ENCODE measurements around the gene ATIC.

Gene ATIC

DNA sequence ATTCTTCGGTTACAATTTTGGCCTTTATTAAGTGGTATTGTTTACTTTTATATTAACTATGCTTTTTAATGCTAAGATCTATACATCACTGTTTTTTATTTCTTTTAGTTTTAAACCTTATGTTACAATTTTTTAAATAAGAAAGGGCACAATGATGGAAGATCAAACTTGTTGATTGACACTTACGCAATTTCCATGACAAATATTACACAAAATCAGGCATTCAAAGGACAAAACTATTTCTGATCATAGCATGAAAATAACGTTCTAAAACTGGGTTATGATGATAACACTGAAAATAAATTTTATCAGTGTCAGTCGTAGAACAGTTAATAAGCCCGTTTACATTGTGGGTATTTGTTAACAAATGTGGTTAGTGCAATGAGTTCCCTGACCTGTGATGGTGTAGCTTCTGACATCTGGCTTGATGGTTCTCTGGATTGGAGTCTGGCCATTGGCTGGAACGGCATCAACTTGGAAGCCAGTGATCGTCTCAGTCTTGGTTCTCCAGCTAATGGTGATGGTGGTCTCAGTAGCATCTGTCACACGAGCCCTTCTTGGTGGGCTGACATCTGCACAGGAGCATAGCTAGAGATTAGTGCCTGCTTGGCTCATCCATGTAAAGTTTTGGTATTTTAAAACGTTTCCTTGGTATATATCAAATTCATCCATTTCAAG, 64.4 kb downstream of the ATIC start:
- no peak for DNase-seq (ENCODE audit: low spot score)

DNA sequence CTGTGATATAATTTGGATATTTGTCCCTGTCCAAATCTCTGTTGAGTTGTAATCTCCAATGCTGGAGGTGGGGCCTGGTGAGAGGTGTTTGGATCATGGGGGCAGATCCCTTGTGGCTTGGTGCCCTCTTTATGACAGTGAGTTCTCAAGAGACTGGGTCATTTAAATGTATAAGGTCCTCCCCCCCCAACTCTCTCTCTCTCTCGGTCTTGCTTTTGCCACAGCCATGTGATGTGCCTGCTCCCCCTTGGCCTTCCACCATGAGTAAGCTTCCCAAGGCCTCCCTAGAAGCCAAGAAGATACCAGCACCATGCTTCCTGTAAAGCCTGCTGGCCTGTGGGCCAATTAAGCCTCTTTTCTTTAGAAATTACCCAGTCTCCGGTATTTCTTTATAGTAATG, 65.4 kb downstream of the ATIC start:
- DNase-seq (ENCODE audit: low spot score) = no peak

DNA sequence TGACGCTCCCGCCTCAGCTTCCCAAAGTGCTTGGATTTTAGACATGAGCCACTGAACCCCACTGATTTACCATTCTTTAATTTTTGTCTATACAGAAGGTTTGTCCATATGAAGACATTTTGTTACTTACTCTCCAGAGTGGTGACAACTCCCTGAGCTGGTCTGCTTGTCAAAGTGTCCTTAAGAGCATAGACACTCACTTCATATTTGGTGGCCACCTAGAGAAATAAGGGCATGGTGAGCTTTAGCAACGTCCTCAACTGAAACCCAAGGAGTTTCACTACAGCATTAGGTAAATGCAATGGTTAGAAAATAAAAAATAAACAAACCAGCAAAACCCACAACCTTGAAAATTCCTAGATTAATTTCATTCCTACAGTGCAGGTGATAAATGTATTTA, 66.2 kb downstream of the ATIC start:
- no peak for DNase-seq (ENCODE audit: low spot score)

DNA sequence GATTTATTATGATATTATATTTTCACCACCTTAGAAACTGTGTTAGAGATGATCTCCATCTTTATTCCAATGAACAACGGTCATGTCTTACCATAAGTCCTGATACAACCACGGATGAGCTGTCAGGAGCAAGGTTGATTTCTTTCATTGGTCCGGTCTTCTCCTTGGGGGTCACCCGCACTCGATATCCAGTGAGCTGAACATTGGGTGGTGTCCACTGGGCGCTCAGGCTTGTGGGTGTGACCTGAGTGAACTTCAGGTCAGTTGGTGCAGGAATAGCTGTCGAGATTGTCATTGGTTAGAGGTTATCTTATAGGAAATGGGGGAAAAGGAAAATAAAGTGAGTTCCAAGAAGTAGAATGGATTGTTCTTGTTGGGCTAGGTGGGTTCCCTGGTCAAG, 67.2 kb downstream of the ATIC start:
- no peak for DNase-seq (ENCODE audit: low spot score)

DNA sequence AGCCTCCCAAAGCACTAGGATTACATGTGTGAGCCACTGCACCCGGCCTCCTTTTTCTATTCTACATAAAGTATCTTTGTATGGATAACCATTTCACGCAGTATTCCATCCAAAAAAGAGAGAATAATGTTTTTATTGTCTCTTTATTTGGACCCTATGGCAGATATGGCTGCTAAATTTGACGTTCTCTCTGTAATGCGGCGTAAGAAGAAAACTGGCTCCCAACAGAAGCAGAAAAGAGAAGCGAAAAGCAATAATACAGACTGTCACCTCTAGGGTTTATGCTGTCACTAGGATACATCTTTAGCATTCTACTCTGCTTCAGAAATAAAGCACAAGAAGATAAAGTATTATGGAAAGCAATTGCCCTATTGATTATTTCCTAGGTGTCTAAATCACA, 68.1 kb downstream of the ATIC start:
- no peak for DNase-seq (ENCODE audit: low spot score)

DNA sequence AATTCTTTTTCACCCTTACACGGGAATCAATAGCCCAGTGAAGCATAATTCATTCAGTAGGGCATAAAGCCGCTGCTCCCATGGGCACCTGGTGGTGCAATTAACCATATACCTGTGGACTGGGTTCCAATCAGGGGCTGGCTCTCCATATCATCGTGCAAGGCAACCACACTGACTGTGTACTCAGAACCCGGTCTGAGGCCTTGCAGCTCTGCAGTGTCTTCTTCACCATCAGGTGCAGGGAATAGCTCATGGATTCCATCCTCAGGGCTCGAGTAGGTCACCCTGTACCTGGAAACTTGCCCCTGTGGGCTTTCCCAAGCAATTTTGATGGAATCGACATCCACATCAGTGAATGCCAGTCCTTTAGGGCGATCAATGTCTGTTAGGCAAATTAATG, 68.8 kb downstream of the ATIC start:
- no peak for DNase-seq (ENCODE audit: low spot score)

DNA sequence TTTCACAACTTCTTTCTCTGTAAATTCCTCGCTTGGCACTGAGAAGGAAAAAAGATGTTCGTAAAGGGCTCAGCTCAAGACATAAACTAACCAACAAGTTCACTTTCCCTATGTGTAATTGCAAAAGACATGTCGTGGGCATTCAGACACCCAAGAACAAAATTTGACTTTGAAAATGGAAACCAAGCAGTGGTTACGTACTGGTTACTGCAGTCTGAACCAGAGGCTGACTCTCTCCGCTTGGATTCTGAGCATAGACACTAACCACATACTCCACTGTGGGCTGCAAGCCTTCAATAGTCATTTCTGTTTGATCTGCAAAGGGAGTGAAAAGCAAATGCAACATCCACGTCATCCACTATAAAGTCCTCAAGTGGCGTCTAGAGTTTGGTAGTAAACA, 70.2 kb downstream of the ATIC start:
- no peak for DNase-seq (ENCODE audit: low spot score)

DNA sequence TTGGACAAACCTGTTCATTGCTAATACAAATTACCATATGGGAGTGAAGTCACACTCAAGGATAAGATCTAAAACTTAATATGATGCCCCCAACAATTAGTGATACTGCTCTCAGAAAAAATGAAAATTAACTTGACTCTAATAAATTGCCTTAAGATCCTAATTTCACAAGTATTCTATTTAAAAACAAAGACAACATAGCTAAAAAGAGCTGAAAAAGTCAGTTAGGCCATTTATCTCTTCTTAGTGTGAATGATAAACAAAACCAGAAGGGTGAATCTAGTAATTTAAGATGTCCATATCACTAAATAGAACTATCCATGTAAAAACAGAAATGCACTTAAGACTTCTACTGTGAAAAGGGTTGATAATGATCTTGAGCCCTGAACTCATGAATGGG, 70.6 kb downstream of the ATIC start:
- no peak for DNase-seq (ENCODE audit: low spot score)

DNA sequence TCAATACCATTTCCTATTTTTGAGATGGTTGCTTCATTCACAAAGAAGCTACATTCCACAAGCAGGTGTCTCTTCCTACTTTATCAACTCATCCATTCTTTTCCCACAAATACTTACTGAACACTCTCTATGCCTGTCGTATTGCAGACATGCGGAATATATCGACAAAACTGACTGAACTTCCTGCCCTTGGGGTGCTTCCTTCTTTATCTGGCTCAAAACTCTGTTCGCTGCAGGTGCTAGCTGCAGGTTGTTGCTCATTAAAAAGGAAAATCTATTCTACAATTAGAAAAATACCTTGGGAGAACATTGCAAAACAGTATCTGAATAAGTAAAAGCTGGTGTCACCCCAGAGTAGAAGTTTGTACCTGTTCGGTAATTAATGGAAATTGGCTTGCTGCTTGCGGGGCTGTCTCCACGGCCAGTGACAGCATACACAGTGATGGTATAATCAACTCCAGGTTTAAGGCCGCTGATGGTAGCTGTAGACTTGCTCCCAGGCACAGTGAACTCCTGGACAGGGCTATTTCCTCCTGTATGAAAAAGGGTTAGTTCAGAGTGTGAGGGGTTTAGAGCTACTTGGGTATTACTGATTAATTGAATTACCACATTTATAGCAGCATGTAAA, 71.9 kb downstream of the ATIC start:
- DNase-seq (ENCODE audit: low spot score) = no peak

DNA sequence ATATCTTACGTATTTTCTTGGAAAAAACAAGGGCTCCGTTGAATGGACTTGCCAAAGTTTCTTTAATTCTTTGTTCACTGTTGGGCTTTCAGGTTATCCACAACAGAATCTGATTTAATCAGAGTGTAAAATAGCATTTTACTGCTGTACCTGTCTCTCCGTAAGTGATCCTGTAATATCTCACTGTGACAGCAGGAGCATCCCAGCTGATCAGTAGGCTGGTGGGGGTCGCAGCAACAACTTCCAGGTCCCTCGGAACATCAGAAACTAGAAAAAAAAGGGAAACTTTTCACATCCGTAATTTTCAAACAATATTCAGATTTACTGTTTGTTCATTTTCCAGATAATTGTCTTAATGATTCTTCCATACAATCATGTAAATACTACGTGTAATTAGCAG, 72.9 kb downstream of the ATIC start:
- no peak for DNase-seq (ENCODE audit: low spot score)

DNA sequence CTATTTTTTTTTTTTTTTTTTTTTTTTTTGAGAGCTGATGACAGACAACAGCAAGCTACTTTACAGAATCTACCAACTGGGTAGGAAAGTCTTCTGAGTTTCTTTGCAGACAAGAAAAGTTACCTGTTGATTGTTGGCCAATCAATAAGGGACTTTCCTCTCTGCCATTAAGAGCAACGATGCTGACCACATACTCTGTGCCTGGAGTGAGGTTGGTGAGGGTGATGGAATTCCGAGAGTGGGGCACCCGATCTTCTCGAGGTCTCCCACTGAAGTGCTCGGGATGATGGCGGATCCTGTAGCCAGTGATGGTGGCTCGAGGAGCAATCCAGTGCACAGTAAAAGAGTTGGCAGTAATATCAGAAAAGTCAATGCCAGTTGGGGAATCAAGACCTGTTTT, 74.7 kb downstream of the ATIC start:
- no peak for DNase-seq (ENCODE audit: low spot score)

DNA sequence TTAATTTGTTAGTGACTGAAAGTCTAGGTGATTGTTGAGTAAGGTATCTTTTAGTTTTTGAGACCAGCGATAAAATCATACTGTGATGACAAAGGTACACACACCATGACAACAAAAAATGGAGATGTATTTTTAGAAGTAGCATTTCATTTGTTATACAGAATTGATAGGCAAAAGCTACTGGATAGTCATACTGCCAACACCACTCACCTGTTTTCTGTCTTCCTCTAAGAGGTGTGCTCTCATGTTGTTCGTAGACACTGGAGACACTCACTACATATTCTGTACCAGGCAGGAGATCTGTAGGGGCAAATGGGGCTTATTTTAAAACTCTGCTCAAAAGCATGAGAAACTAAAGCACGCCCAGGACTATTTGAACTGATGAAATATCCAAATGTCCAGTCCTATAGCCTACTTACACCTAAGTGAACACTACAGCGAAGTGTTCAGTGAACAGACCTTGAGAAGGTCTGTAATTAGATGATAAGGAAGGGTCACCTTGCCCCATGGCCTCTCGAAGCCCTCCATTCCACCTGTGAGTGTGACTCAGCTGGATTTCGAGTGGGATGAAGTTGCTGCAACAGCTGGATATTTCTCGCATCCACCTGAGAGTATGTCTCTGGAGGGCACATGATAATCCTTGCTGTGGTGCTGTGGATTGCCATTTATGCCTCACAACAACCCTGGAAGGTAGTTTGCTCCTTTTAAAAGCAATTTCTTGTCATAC, 76.3 kb downstream of the ATIC start:
- DNase-seq (ENCODE audit: low spot score) = no peak

DNA sequence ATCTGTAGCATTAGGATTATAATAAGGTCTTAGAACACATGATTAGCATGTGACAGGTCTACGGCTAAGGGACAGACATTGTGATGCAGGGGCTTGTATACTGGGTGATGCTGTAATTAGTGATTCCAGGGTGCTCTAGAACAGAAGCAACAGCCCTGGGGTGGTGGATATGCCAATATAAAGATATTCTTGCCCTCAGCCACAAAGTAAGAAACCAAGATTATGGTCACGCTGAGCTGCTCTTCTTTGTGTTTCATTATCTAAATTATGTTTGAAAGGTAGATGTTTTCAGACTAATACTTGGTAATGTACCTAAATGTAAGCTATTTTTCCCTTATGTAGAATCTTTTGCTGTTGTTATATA, 78.7 kb downstream of the ATIC start:
- DNase-seq (ENCODE audit: low spot score) = no peak

DNA sequence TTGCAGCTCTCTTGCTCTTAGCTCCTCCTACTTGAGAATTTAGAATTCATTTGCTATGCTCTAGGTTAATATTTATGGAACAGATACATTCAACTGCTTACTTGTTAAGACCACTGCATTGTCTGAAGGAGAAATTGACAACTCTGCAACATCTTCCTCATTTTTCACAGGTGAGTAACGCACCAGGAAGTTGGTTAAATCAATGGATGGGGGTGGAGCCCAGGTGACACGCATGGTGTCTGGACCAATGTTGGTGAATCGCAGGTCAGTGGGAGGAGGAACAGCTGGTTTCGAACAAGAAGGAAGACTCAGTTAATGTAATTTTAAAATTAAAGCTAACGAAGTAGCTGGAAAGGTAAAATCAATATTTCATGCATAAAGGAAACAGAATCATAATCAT, 79.7 kb downstream of the ATIC start:
- DNase-seq (ENCODE audit: low spot score) = no peak

DNA sequence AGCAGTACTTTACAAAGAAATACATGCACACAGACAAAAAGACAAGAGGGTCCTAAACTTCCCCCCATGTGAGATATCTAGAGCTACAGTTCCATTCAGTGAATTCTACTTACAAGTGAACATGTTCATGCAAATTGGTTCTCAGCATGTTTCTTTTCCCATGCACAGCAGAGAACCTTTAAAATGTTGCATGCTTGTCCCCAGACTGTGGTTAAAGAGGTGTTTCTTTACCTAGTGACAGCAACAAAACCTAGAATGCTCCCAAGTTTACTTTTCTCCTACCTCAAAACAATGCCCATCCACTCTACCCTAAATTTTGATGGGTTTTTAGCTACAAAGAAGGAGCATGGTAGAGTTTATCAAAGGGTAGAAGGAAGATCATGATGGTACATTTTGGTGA, 80.3 kb downstream of the ATIC start:
- DNase-seq (ENCODE audit: low spot score) = no peak

DNA sequence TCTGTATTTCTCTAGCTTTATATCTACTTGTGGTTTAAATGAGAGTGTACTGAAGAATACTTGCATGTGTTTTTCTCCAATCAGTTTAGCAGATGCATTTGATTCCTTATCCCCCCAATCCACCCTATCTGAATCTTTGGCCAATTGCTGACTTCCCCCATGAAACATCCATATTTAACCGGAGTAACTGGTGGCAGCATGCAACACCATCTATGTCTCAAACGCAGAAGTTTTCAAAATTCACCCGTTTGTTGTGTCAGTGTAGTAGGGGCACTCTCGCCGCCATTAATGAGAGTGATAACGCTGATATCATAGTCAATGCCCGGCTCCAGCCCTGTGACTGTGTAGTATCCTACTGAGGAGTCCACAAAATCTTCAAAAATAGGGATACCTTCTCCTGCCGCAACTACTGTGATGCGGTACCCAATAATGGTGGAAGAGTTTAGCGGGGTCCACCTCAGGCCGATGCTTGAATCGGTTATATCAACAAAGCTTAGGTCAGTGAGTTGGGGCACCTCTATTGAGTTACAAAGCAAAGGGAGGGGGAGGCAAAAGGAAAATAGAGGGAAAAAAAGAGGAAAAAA, 80.9 kb downstream of the ATIC start:
- no peak for DNase-seq (ENCODE audit: low spot score)

DNA sequence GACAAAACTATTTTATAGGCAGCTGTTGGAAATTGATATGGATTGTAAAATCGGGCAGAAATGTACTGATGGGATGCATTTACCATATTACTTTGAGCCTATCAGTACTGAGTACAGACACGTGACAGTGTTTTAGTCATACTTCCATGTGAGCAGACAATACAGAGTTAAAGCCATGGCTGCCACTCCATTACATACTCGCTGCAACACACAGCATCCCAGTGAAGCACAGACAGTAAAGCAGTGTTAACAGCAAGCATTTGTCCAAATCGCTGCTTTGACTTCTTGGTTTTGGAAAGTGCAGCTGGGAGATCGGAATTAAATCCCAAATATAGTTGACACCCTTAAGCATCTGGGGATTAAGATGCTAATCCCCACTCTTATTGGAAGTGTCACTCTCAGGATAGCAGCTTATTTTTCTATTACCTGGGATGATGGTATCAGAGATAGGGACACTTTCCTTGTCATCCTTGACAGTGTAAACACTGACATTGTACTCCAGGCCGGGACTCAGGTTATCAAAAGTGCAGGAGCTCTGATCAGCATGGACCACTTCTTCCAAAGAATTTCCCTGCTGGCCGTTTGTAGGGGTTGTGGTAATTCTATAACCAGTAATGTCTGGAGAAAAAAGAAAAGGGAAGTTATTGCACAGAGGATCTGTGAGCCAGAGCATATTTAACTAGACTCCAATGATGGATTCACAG, 82.4 kb downstream of the ATIC start:
- DNase-seq (ENCODE audit: low spot score) = no peak

DNA sequence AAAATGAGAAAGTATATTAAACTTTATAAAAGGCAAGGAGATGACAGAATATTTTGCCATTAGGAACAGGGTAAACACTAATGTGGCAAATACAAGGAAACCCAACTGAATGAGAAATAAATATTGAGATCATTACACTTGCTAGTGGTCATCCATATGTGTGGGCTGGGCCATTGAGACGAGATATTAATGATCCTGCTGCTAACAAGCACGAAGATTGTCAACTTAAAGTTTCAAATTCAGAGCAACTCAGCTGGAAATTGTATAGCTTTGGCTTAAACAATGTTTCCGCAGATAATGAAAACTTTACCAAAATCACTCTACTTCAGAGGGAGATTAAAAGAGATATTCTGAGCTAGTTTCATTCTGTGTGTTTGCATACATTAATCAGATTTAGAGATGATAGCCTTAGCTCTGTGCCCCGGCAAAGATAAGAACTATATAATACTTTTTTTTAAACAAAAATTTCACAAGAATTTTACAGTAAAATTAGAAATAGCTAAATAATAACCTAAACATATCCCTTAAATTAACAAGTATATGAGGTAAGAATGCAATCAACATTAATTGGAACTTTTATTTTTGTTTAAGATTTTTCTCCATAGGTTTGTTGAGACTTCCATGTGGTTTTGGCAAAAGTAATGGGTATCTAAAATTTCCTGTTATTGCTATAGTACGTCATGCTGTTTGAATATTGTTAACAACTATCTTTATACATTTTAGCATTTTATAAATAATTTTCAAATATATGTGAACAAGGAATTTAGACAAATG, 84.0 kb downstream of the ATIC start:
- DNase-seq (ENCODE audit: low spot score) = no peak

DNA sequence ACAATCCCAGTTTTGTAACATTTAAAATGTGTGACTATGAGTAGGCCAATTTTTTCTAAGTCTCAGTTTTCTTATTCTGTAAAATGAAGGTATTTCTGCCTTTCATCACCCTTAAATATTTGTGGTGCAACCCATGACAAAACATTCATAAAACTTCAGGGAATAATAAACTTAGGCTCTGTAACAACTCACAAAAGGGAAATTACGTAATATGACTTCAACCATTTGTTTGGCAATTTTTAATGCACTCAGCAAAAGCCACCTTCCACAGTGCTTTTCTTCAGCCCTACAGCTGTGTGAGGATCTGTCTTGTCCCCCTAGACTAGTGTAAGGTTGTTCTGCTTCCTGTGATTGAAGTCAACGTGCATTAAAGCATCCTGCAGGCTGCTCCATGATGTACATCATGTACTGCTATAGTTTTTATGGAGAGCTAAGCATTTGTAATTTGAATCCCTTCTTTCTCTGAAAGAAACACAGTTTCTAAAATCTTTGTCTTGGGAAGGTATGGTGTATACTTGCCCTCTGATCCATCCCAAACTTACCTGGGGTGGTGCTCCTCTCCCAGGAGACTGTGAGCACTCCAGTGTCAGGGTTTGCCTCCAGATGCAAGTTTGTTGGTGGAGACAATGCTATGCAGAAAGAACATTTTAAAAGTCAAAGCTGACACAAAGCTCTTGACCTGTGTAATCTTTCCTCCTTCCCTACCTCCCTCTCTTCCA, 84.9 kb downstream of the ATIC start:
- peak; percentile 37 for DNase-seq (ENCODE audit: low spot score)

DNA sequence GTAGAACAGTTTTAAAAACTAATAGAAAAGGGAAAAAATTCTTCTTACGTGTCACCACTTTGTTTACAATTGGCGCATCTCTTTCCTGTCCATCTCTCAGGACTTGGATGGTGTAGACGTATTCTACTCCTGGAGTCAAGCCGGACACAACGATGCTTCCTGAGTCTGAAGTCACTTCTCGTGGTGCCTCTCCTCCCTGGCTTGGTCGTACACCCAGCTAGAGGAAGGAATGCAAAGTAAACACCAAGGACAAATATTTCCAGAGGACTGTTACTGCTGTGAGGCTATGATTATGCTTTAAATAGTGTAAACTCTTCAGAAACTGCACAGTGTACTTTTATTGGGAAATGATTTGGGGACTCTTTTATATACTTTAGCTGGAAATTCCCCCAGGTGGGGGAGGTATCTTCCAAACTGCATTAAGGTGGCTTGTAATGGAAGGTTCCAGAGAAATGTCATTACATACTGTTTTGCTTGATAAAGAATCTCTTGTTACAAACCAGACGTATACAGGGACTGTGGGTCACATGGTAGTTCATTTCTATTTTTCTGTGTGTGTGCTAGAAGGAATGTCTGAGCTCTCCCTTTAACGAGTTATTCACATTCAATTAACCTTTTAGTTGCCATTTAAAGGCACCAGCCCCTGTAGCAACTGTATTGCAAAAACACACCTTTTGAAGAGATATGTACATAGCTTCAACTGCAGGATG, 85.9 kb downstream of the ATIC start:
- DNase-seq (ENCODE audit: low spot score) = no peak

All from AG08395 (cell line).